ENCODE measurements around the gene TMEM11. TPM values are rescaled to one million over a fixed set of nuclear protein-coding genes. Genes with fewer than 3 reads are reported as not detected.

TMEM11 gene
- total RNA-seq, 1 donor from 2014 or later, result 17.3 TPM

GRCh38 chr17:21213638-21214014, 335 bp downstream of the TMEM11 start:
- peak overlapping the region; percentile 97 for H3K4me3 Mint-ChIP-seq
- Histone ChIP-seq H3K79me2 (ENCODE audit: low read depth) (peaks cover 53% of the 10 kb centered on the region), H3K9me3 (ENCODE audit: low read depth) (no peaks in the 10 kb centered on the region), H3K36me3 (no peaks in the 10 kb centered on the region), H3K27me3 (no peaks in the 10 kb centered on the region), H3K9ac (peak overlapping the region; percentile 98), H3F3A (ENCODE audit: low read depth) (peaks cover 14% of the 10 kb centered on the region), H2AFZ (replicated peaks) (peak overlapping the region; percentile 69), H3K4me2 (peak overlapping the region; percentile 94), H4K20me1 (ENCODE audit: low read depth) (peaks cover 50% of the 10 kb centered on the region), H3K4me3 (peak overlapping the region; percentile 91), H3K4me1 (peaks cover 24% of the 10 kb centered on the region), H3K27ac (peak overlapping the region; percentile 64)
- TF ChIP-seq EZH2 (IDR thresholded peaks at IDR 0.05), result no peak
- H3K4me1 Mint-ChIP-seq, result peaks cover 41% of the 10 kb centered on the region
- H3K27ac Mint-ChIP-seq, result no peak overlapping the region
- DNase-seq (ENCODE audit: low spot score), result peak; percentile 75
- no peaks in the 10 kb centered on the region for H3K36me3 Mint-ChIP-seq
- H3K9me3 Mint-ChIP-seq, result no peaks in the 10 kb centered on the region
- no peaks in the 10 kb centered on the region for H3K27me3 Mint-ChIP-seq (ENCODE audit: insufficient read depth, low read depth)

GRCh38 chr17:21212826-21213637, 929 bp downstream of the TMEM11 start:
- peaks cover 41% of the 10 kb centered on the region for H3K4me1 Mint-ChIP-seq
- Histone ChIP-seq H3K79me2 (ENCODE audit: low read depth) (peaks cover 59% of the 10 kb centered on the region), H3F3A (ENCODE audit: low read depth) (peaks cover 14% of the 10 kb centered on the region), H2AFZ (replicated peaks) (no peak overlapping the region), H3K9me3 (ENCODE audit: low read depth) (no peaks in the 10 kb centered on the region), H3K4me1 (peaks cover 24% of the 10 kb centered on the region), H3K4me2 (peak overlapping the region; percentile 94), H3K27ac (no peak overlapping the region), H3K36me3 (no peaks in the 10 kb centered on the region), H3K27me3 (no peaks in the 10 kb centered on the region), H4K20me1 (ENCODE audit: low read depth) (peaks cover 56% of the 10 kb centered on the region), H3K9ac (peak overlapping the region; percentile 98), H3K4me3 (peak overlapping the region; percentile 91)
- no peak for TF ChIP-seq EZH2 (IDR thresholded peaks at IDR 0.05)
- TF ChIP-seq CTCF (IDR thresholded peaks at IDR 0.05), result no peak
- H3K4me3 Mint-ChIP-seq, result peak overlapping the region; percentile 97
- no peak for DNase-seq (ENCODE audit: low spot score)
- H3K27me3 Mint-ChIP-seq (ENCODE audit: insufficient read depth, low read depth), result no peaks in the 10 kb centered on the region
- no peaks in the 10 kb centered on the region for H3K36me3 Mint-ChIP-seq
- H3K9me3 Mint-ChIP-seq, result no peaks in the 10 kb centered on the region
- H3K27ac Mint-ChIP-seq, result peak overlapping the region; percentile 98

- TF ChIP-seq EZH2 (IDR thresholded peaks at IDR 0.05) (no peak), EZH2phosphoT487 (IDR thresholded peaks at IDR 0.05) (no peak), CTCF (IDR thresholded peaks at IDR 0.05) (no peak)
- peaks cover 14% of the 10 kb centered on the region for H3F3A ChIP-seq (ENCODE audit: low read depth)
- peak overlapping the region; percentile 91 for H3K4me3 ChIP-seq
Observed at GRCh38 chr17:21211825-21212479, 2.0 kb downstream of the TMEM11 start.

More at GRCh38 chr17:21211825-21212479, 2.0 kb downstream of the TMEM11 start:
- Histone ChIP-seq H3K9ac (no peak overlapping the region), H2AFZ (replicated peaks) (no peak overlapping the region), H3K9me3 (ENCODE audit: low read depth) (no peaks in the 10 kb centered on the region), H3K36me3 (no peaks in the 10 kb centered on the region), H3K4me2 (peak overlapping the region; percentile 94), H3K4me1 (peaks cover 24% of the 10 kb centered on the region), H3K27me3 (no peaks in the 10 kb centered on the region), H3K79me2 (ENCODE audit: low read depth) (peaks cover 69% of the 10 kb centered on the region), H3K27ac (no peak overlapping the region), H4K20me1 (ENCODE audit: low read depth) (peaks cover 66% of the 10 kb centered on the region)
- DNase-seq (ENCODE audit: low spot score), result no peak
- peaks cover 41% of the 10 kb centered on the region for H3K4me1 Mint-ChIP-seq
- H3K9me3 Mint-ChIP-seq, result no peaks in the 10 kb centered on the region
- H3K36me3 Mint-ChIP-seq, result no peaks in the 10 kb centered on the region
- peak overlapping the region; percentile 97 for H3K4me3 Mint-ChIP-seq
- H3K27me3 Mint-ChIP-seq (ENCODE audit: insufficient read depth, low read depth), result no peaks in the 10 kb centered on the region
- H3K27ac Mint-ChIP-seq, result no peak overlapping the region
